8988T (cell line): ENCODE results near the gene TIE1.

Experiments
- DNase-seq: peaks from one replicate; pipeline ENCODE4 v3.0.0; 2011

TIE1 gene

GRCh38 chr1:43312663-43313515 lies 12.1 kb downstream of the TIE1 start:
- no peak for DNase-seq

GRCh38 chr1:43313771-43314170 lies 13.0 kb downstream of the TIE1 start:
- DNase-seq: no peak

- DNase-seq: no peak
Observed at GRCh38 chr1:43314233-43314632, 13.5 kb downstream of the TIE1 start.

- no peak for DNase-seq
Observed at GRCh38 chr1:43315481-43315880, 14.7 kb downstream of the TIE1 start.

GRCh38 chr1:43315963-43316737 lies 15.4 kb downstream of the TIE1 start:
- no peak for DNase-seq

GRCh38 chr1:43316738-43317520 lies 16.1 kb downstream of the TIE1 start:
- DNase-seq: no peak

- DNase-seq: no peak
Observed at GRCh38 chr1:43317817-43318471, 17.2 kb downstream of the TIE1 start.

- no peak for DNase-seq
Observed at GRCh38 chr1:43318831-43319230, 18.0 kb downstream of the TIE1 start.

- DNase-seq: no peak
Observed at GRCh38 chr1:43319288-43319687, 18.5 kb downstream of the TIE1 start.

GRCh38 chr1:43319766-43320165 lies 19.0 kb downstream of the TIE1 start:
- no peak for DNase-seq

GRCh38 chr1:43321331-43321891 lies 20.6 kb downstream of the TIE1 start:
- DNase-seq: no peak

GRCh38 chr1:43322506-43322905 lies 21.7 kb downstream of the TIE1 start:
- DNase-seq: no peak

- DNase-seq: no peak
Observed at GRCh38 chr1:43324810-43325209, 24.0 kb downstream of the TIE1 start.

GRCh38 chr1:43325381-43325780 lies 24.6 kb downstream of the TIE1 start:
- DNase-seq: no peak

- DNase-seq: no peak
Observed at GRCh38 chr1:43327549-43328292, 26.9 kb downstream of the TIE1 start.

- DNase-seq: no peak
Observed at GRCh38 chr1:43329995-43330751, 29.4 kb downstream of the TIE1 start.

- DNase-seq: no peak
Observed at GRCh38 chr1:43331688-43332087, 30.9 kb downstream of the TIE1 start.

- DNase-seq: no peak
Observed at GRCh38 chr1:43334453-43335205, 33.8 kb downstream of the TIE1 start.

- no peak for DNase-seq
Observed at GRCh38 chr1:43337588-43337987, 36.8 kb downstream of the TIE1 start, which contains the start of gene MPL. Gene MPL (plus strand): TSS chr1:43337818. CDS start chr1:43337849, 31 bp downstream.

- DNase-seq: no peak
Observed at GRCh38 chr1:43338001-43338400, 37.2 kb downstream of the TIE1 start.
